ENCODE results near the gene NDUFB3.

GRCh38 chr2:201024518-201024917 lies 47.3 kb upstream of the NDUFB3 start:
- TF ChIP-seq CTCF (IDR thresholded peaks at IDR 0.05; ENCODE audit: low read depth, low read length, missing input control) (no peak), MAX (IDR thresholded peaks at IDR 0.05) (no peak), ATF3 (IDR thresholded peaks at IDR 0.05) (no peak), RXRA (IDR thresholded peaks at IDR 0.05) (no peak), RAD21 (IDR thresholded peaks at IDR 0.05) (no peak)
- TF ChIP-seq, protein P1, sequence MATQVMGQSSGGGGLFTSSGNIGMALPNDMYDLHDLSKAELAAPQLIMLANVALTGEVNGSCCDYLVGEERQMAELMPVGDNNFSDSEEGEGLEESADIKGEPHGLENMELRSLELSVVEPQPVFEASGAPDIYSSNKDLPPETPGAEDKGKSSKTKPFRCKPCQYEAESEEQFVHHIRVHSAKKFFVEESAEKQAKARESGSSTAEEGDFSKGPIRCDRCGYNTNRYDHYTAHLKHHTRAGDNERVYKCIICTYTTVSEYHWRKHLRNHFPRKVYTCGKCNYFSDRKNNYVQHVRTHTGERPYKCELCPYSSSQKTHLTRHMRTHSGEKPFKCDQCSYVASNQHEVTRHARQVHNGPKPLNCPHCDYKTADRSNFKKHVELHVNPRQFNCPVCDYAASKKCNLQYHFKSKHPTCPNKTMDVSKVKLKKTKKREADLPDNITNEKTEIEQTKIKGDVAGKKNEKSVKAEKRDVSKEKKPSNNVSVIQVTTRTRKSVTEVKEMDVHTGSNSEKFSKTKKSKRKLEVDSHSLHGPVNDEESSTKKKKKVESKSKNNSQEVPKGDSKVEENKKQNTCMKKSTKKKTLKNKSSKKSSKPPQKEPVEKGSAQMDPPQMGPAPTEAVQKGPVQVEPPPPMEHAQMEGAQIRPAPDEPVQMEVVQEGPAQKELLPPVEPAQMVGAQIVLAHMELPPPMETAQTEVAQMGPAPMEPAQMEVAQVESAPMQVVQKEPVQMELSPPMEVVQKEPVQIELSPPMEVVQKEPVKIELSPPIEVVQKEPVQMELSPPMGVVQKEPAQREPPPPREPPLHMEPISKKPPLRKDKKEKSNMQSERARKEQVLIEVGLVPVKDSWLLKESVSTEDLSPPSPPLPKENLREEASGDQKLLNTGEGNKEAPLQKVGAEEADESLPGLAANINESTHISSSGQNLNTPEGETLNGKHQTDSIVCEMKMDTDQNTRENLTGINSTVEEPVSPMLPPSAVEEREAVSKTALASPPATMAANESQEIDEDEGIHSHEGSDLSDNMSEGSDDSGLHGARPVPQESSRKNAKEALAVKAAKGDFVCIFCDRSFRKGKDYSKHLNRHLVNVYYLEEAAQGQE (IDR thresholded peaks at IDR 0.05) = no peak
